HepG2 (cell line): Measurements from ENCODE around the gene GLYATL3. TPM values are rescaled to one million over a fixed set of nuclear protein-coding genes. Genes with fewer than 3 reads are reported as not detected.

Source experiments
- E2F1 ChIP-seq: sonication (generic); formaldehyde crosslinking; IDR thresholded peaks from 2 replicates; pipeline ENCODE4 v1.5.0; 2020; ENCODE audit warnings: missing genetic modification reagents
- FOXK1 ChIP-seq: sonication (generic); formaldehyde crosslinking; IDR thresholded peaks from 2 replicates; pipeline ENCODE4 v1.4.0; 2020; ENCODE audit warnings: low read depth, missing genetic modification reagents, borderline replicate concordance
- ISL2 ChIP-seq: sonication (generic); formaldehyde crosslinking; IDR thresholded peaks from 2 replicates; pipeline ENCODE4 v1.5.0; 2020; ENCODE audit warnings: missing genetic modification reagents
- MAFG ChIP-seq: sonication (generic); formaldehyde crosslinking; IDR thresholded peaks from 2 replicates; pipeline ENCODE4 v1.5.1; 2020; ENCODE audit warnings: mild to moderate bottlenecking, missing genetic modification reagents
- MIXL1 ChIP-seq: IDR thresholded peaks from 2 replicates; pipeline ENCODE4 v1.6.1; 2016
- MXD3 ChIP-seq: IDR thresholded peaks from 2 replicates; pipeline ENCODE4 v1.6.1; 2016; ENCODE audit warnings: mild to moderate bottlenecking, missing biosample characterization, missing genetic modification reagents
- NFRKB ChIP-seq: fragments of 450-650 bp; IDR thresholded peaks from 2 replicates; pipeline ENCODE4 v1.6.1; 2017
- RARA ChIP-seq: IDR thresholded peaks from 2 replicates; pipeline ENCODE4 v1.6.1; 2016; ENCODE audit warnings: missing genetic modification reagents, missing compliant biosample characterization
- RXRB ChIP-seq: IDR thresholded peaks from 2 replicates; pipeline ENCODE4 v1.6.1; 2016; ENCODE audit warnings: borderline replicate concordance, missing genetic modification reagents, missing compliant biosample characterization
- SIN3B ChIP-seq: fragments of 150-350 bp; IDR thresholded peaks from 2 replicates; pipeline ENCODE4 v1.6.1; 2014; ENCODE audit warnings: low read length
- SMC3 ChIP-seq: IDR thresholded peaks from 2 replicates; pipeline ENCODE4 v1.6.1; 2011; ENCODE audit warnings: low read length, improper control_type of control experiment
- ZBTB25 ChIP-seq: IDR thresholded peaks from 2 replicates; pipeline ENCODE4 v1.6.1; 2018; ENCODE audit warnings: missing genetic modification reagents
- ZNF30 ChIP-seq: sonication (generic); formaldehyde crosslinking; IDR thresholded peaks from 2 replicates; pipeline ENCODE4 v1.5.0; 2020; ENCODE audit warnings: mild to moderate bottlenecking, missing genetic modification reagents
- ZNF33B ChIP-seq: sonication (generic); formaldehyde crosslinking; IDR thresholded peaks from 2 replicates; pipeline ENCODE4 v1.5.1; 2020; ENCODE audit warnings: mild to moderate bottlenecking, missing genetic modification reagents
- ZNF343 ChIP-seq: sonication (generic); formaldehyde crosslinking; IDR thresholded peaks from 2 replicates; pipeline ENCODE4 v1.4.0; 2020; ENCODE audit warnings: mild to moderate bottlenecking, missing genetic modification reagents
- ZNF546 ChIP-seq: sonication (generic); formaldehyde crosslinking; conservative IDR thresholded peaks from 2 replicates; pipeline ENCODE4 v1.8.1; 2023; ENCODE audit warnings: mild to moderate bottlenecking, missing genetic modification reagents
- polyA plus RNA-seq, 8 experiments: library from polyadenylated mRNA; depleted of rRNA in 3 of 8; stranded (reverse) in 7 of 8; unstranded in 1 of 8; fragments of >200 nt; fragmentation: Illumina TruSeq in 4 of 8; extraction: Trizol in 4 of 8; gene quantifications; 2 replicates each; pipeline versions ENCODE4 v1.2.1 to v1.2.3, GENCODE V29; 2011 to 2016; ENCODE audit warnings: low read depth in 4 of 8, missing spikeins in 1 of 8, mixed read lengths in 1 of 8; ENCODE audit not compliant: insufficient read depth in 1 of 8
- total RNA-seq, 5 experiments: library from RNA; depleted of rRNA; stranded (reverse); fragments of >200 nt; fragmentation: Illumina TruSeq; extraction: Trizol; gene quantifications; 2 replicates each; pipeline ENCODE4 v1.2.3, GENCODE V29; 2016; ENCODE audit warnings: low read depth in 1 of 5
- TF ChIP-seq, protein P1 (sequence below): sonication (generic); formaldehyde crosslinking; IDR thresholded peaks from 2 replicates; pipeline ENCODE4 v1.5.1; 2020; ENCODE audit warnings: mild to moderate bottlenecking, missing genetic modification reagents
- TF ChIP-seq, protein P2 (sequence below): IDR thresholded peaks from 2 replicates; pipeline ENCODE4 v1.4.0; 2020; ENCODE audit warnings: mild to moderate bottlenecking, missing genetic modification reagents
- TF ChIP-seq, protein P3 (sequence below): sonication (generic); formaldehyde crosslinking; conservative IDR thresholded peaks from 2 replicates; pipeline ENCODE4 v1.8.0; 2022; ENCODE audit warnings: low read depth, missing genetic modification reagents

Gene GLYATL3
- total and polyA plus RNA-seq, 2 of the 13 experiments (the other 11 are each of a cell fraction or from before 2014, with no cell fraction given) = 0.05 TPM; not detected in 1

DNA sequence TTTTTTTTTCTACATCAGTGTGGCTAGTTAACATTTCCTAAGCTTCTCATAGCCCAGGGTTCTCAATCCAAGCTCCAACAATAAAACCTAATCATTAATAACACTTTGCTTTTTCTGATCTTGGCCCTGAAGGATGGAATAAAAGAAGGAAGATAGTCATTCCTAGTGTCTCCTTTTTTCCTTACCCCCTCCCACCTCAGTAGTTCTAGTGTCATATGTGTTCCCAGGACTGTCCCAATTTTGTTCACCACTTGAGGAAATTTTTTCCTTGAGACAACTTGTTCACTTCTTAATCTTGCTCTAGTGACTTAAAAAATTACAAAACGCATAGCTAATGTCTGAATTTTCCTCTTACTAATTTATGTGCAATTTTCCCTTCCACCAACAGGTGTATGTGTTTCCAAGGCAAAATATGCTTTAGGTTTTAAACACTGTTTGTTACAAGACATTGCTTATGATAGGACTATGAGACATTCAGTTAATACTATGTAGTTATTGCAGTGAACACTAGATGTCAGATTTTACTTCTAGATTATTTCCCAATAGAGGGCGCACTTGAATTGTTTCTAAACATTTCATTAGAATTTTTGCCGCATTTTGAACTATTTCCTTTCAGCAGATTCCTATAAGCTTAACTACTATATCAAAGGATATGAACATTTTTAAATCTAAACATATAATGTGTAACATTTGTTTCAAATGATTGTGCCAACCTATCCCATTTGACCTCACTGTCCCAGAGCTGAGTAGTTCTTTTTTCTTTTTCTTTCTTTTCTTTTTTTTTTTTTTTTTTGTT, 32.2 kb downstream of the GLYATL3 start (continued):
- TF ChIP-seq ZNF33B (CRISPR knock-in tag) (no peak), MIXL1 (CRISPR knock-in tag) (peak; percentile 73; the same call in 1 of the 2 replicates), RXRB (CRISPR knock-in tag) (peak; percentile 35; the same call in 1 of the 2 replicates), ZBTB25 (CRISPR knock-in tag) (no peak), SIN3B (no peak), ZNF546 (CRISPR knock-in tag) (no peak), MXD3 (CRISPR knock-in tag) (no peak), SMC3 (peak; percentile 95), FOXK1 (CRISPR knock-in tag) (no peak), NFRKB (no peak), ZNF30 (CRISPR knock-in tag) (no peak), RARA (no peak), ZNF343 (CRISPR knock-in tag) (no peak), ISL2 (CRISPR knock-in tag) (no peak), E2F1 (no peak), MAFG (CRISPR knock-in tag) (no peak)
- TF ChIP-seq, protein P1, sequence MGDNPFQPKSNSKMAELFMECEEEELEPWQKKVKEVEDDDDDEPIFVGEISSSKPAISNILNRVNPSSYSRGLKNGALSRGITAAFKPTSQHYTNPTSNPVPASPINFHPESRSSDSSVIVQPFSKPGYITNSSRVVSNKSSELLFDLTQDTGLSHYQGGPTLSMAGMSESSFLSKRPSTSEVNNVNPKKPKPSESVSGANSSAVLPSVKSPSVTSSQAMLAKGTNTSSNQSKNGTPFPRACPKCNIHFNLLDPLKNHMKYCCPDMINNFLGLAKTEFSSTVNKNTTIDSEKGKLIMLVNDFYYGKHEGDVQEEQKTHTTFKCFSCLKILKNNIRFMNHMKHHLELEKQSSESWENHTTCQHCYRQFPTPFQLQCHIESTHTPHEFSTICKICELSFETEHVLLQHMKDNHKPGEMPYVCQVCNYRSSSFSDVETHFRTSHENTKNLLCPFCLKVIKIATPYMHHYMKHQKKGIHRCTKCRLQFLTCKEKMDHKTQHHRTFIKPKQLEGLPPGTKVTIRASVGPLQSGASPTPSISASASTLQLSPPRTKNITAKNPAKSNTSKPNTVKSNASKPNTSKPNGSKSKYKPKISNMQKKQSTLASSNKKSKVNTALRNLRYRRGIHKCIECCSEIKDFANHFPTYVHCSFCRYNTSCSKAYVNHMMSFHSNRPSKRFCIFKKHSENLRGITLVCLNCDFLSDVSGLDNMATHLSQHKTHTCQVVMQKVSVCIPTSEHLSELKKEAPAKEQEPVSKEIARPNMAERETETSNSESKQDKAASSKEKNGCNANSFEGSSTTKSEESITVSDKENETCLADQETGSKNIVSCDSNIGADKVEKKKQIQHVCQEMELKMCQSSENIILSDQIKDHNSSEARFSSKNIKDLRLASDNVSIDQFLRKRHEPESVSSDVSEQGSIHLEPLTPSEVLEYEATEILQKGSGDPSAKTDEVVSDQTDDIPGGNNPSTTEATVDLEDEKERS (CRISPR knock-in tag) = no peak
- TF ChIP-seq, protein P2, sequence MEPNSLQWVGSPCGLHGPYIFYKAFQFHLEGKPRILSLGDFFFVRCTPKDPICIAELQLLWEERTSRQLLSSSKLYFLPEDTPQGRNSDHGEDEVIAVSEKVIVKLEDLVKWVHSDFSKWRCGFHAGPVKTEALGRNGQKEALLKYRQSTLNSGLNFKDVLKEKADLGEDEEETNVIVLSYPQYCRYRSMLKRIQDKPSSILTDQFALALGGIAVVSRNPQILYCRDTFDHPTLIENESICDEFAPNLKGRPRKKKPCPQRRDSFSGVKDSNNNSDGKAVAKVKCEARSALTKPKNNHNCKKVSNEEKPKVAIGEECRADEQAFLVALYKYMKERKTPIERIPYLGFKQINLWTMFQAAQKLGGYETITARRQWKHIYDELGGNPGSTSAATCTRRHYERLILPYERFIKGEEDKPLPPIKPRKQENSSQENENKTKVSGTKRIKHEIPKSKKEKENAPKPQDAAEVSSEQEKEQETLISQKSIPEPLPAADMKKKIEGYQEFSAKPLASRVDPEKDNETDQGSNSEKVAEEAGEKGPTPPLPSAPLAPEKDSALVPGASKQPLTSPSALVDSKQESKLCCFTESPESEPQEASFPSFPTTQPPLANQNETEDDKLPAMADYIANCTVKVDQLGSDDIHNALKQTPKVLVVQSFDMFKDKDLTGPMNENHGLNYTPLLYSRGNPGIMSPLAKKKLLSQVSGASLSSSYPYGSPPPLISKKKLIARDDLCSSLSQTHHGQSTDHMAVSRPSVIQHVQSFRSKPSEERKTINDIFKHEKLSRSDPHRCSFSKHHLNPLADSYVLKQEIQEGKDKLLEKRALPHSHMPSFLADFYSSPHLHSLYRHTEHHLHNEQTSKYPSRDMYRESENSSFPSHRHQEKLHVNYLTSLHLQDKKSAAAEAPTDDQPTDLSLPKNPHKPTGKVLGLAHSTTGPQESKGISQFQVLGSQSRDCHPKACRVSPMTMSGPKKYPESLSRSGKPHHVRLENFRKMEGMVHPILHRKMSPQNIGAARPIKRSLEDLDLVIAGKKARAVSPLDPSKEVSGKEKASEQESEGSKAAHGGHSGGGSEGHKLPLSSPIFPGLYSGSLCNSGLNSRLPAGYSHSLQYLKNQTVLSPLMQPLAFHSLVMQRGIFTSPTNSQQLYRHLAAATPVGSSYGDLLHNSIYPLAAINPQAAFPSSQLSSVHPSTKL (CRISPR knock-in tag) = peak; percentile 40; the same call in 1 of the 2 replicates
- TF ChIP-seq, protein P3, sequence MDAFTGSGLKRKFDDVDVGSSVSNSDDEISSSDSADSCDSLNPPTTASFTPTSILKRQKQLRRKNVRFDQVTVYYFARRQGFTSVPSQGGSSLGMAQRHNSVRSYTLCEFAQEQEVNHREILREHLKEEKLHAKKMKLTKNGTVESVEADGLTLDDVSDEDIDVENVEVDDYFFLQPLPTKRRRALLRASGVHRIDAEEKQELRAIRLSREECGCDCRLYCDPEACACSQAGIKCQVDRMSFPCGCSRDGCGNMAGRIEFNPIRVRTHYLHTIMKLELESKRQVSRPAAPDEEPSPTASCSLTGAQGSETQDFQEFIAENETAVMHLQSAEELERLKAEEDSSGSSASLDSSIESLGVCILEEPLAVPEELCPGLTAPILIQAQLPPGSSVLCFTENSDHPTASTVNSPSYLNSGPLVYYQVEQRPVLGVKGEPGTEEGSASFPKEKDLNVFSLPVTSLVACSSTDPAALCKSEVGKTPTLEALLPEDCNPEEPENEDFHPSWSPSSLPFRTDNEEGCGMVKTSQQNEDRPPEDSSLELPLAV = no peak
